HepG2 (cell line): ENCODE measurements around the gene MICB. TPM values are rescaled to one million over a fixed set of nuclear protein-coding genes. Genes with fewer than 3 reads are reported as not detected.

Experiments used
- AGO2 ChIP-seq: fragments of 200-400 bp; formaldehyde crosslinking; optimal IDR thresholded peaks from 2 replicates; pipeline ENCODE3; 2017; ENCODE audit warnings: mild to moderate bottlenecking, low read depth, low read length, moderate library complexity
- ATF2 ChIP-seq: sonication (generic); formaldehyde crosslinking; IDR thresholded peaks from 2 replicates; pipeline ENCODE4 v1.4.0; 2020; ENCODE audit warnings: missing genetic modification reagents
- CEBPG ChIP-seq: IDR thresholded peaks from 2 replicates; pipeline ENCODE4 v1.6.1; 2016
- CTCF ChIP-seq: sonication (generic); formaldehyde crosslinking; IDR thresholded peaks from 2 replicates; pipeline ENCODE4 v1.5.0; 2020; ENCODE audit warnings: mild to moderate bottlenecking, missing genetic modification reagents, moderate library complexity
- DRAP1 ChIP-seq: IDR thresholded peaks from 2 replicates; pipeline ENCODE4 v1.6.1; 2016; ENCODE audit warnings: missing genetic modification reagents, missing compliant biosample characterization
- FOSL2 ChIP-seq: sonication (generic); formaldehyde crosslinking; IDR thresholded peaks from 2 replicates; pipeline ENCODE4 v1.4.0; 2020; ENCODE audit warnings: missing genetic modification reagents
- FOXO1 ChIP-seq: sonication (generic); formaldehyde crosslinking; IDR thresholded peaks from 2 replicates; pipeline ENCODE4 v1.4.0; 2020; ENCODE audit warnings: missing genetic modification reagents
- KDM3A ChIP-seq: IDR thresholded peaks from 2 replicates; pipeline ENCODE4 v1.6.1; 2018; ENCODE audit warnings: low read depth, missing compliant biosample characterization
- NFE2L2 ChIP-seq: fragments of 150-350 bp; IDR thresholded peaks from 2 replicates; pipeline ENCODE4 v1.6.1; 2014; ENCODE audit warnings: low read length
- NKX3-1 ChIP-seq: sonication (generic); formaldehyde crosslinking; IDR thresholded peaks from 2 replicates; pipeline ENCODE4 v1.5.0; 2020; ENCODE audit warnings: missing genetic modification reagents
- REPIN1 ChIP-seq: sonication (generic); formaldehyde crosslinking; IDR thresholded peaks from 2 replicates; pipeline ENCODE4 v1.8.0; 2022; ENCODE audit warnings: missing genetic modification reagents, low read depth, mild to moderate bottlenecking, borderline replicate concordance
- XRCC5 ChIP-seq: fragments of 200-400 bp; formaldehyde crosslinking; optimal IDR thresholded peaks from 2 replicates; pipeline ENCODE3; 2017; ENCODE audit warnings: mild to moderate bottlenecking, low read length
- YEATS2 ChIP-seq: sonication (generic); formaldehyde crosslinking; IDR thresholded peaks from 2 replicates; pipeline ENCODE4 v1.4.0; 2020; ENCODE audit warnings: missing genetic modification reagents, borderline replicate concordance
- ZNF282 ChIP-seq: fragments of 450-650 bp; IDR thresholded peaks from 2 replicates; pipeline ENCODE4 v1.6.1; 2018; ENCODE audit not compliant: partially characterized antibody
- ZNF362 ChIP-seq: sonication (generic); formaldehyde crosslinking; IDR thresholded peaks from 2 replicates; pipeline ENCODE4 v1.4.0; 2020; ENCODE audit warnings: missing genetic modification reagents, mild to moderate bottlenecking, borderline replicate concordance
- ZNF619 ChIP-seq: sonication (generic); formaldehyde crosslinking; IDR thresholded peaks from 2 replicates; pipeline ENCODE4 v1.4.0; 2020; ENCODE audit warnings: mild to moderate bottlenecking, missing genetic modification reagents
- ZNF660 ChIP-seq: sonication (generic); formaldehyde crosslinking; IDR thresholded peaks from 2 replicates; pipeline ENCODE4 v1.5.1; 2020; ENCODE audit warnings: mild to moderate bottlenecking, low read depth, missing genetic modification reagents, borderline replicate concordance
- polyA plus RNA-seq, 8 experiments: library from polyadenylated mRNA; depleted of rRNA in 3 of 8; stranded (reverse) in 7 of 8; unstranded in 1 of 8; fragments of >200 nt; fragmentation: Illumina TruSeq in 4 of 8; extraction: Trizol in 4 of 8; gene quantifications; 2 replicates each; pipeline versions ENCODE4 v1.2.1 to v1.2.3, GENCODE V29; 2011 to 2016; ENCODE audit warnings: low read depth in 4 of 8, missing spikeins in 1 of 8, mixed read lengths in 1 of 8; ENCODE audit not compliant: insufficient read depth in 1 of 8
- total RNA-seq, 5 experiments: library from RNA; depleted of rRNA; stranded (reverse); fragments of >200 nt; fragmentation: Illumina TruSeq; extraction: Trizol; gene quantifications; 2 replicates each; pipeline ENCODE4 v1.2.3, GENCODE V29; 2016; ENCODE audit warnings: low read depth in 1 of 5
- TF ChIP-seq, protein P1 (sequence below): sonication (generic); formaldehyde crosslinking; IDR thresholded peaks from 2 replicates; pipeline ENCODE4 v1.4.0; 2020; ENCODE audit warnings: missing genetic modification reagents
- TF ChIP-seq, protein P2 (sequence below): sonication (generic); formaldehyde crosslinking; IDR thresholded peaks from 2 replicates; pipeline ENCODE4 v1.5.1; 2020; ENCODE audit warnings: missing genetic modification reagents, mild to moderate bottlenecking, borderline replicate concordance

The MICB gene
- total and polyA plus RNA-seq, 2 of the 13 experiments (the other 11 are each of a cell fraction or from before 2014, with no cell fraction given), result 12.5 to 12.8 TPM

DNA sequence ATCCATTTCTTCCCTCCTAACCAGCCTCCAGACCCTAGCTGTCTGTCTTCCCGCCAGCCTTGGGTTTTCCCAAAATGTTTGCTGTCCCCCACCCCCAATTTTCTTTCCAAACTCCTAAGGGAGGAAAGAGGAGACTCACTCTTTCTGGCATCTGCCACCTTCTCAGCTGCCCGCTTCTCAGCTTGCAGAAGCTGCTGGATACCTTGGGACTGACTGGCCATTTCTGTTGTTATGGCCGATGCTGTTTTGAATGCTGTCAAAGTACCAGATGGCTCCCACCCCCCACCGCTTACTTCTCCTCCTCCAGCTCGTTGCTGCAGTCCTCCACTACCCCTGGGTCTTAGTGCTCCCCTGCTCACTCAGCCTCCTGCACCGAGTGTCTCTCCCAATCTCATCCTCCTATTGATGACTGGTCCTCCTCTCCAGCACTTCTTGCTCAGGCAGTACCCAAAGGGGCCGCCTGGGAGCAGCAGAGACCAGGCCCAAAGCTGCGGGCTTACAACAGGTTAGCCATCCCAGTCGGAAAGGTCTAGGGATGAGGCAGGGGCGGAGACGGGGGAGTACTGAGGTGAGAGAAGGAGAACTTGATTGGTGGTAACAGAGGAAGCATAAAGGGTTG, 48.5 kb downstream of the MICB start, which contains the start of gene ATP6V1G2 (continued):
- TF ChIP-seq, protein P1, sequence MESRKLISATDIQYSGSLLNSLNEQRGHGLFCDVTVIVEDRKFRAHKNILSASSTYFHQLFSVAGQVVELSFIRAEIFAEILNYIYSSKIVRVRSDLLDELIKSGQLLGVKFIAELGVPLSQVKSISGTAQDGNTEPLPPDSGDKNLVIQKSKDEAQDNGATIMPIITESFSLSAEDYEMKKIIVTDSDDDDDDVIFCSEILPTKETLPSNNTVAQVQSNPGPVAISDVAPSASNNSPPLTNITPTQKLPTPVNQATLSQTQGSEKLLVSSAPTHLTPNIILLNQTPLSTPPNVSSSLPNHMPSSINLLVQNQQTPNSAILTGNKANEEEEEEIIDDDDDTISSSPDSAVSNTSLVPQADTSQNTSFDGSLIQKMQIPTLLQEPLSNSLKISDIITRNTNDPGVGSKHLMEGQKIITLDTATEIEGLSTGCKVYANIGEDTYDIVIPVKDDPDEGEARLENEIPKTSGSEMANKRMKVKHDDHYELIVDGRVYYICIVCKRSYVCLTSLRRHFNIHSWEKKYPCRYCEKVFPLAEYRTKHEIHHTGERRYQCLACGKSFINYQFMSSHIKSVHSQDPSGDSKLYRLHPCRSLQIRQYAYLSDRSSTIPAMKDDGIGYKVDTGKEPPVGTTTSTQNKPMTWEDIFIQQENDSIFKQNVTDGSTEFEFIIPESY (CRISPR knock-in tag), result peak; percentile 48; the same call in 1 of the 2 replicates
- TF ChIP-seq ZNF619 (CRISPR knock-in tag) (0 out of 2 replicates have a peak, but pooled peaks have one; percentile 18), ZNF660 (CRISPR knock-in tag) (no peak), ZNF362 (CRISPR knock-in tag) (peak; percentile 26; the same call in 1 of the 2 replicates), AGO2 (no peak), CTCF (CRISPR knock-in tag) (peak; percentile 99), KDM3A (CRISPR knock-in tag) (peak; percentile 84; the same call in 1 of the 2 replicates), FOXO1 (CRISPR knock-in tag) (peak; percentile 46), CEBPG (CRISPR knock-in tag) (peak; percentile 27; the same call in 1 of the 2 replicates), FOSL2 (CRISPR knock-in tag) (peak; percentile 63), ZNF282 (no peak), XRCC5 (peak; percentile 93), NFE2L2 (no peak), DRAP1 (CRISPR knock-in tag) (peak; percentile 49; the same call in 1 of the 2 replicates), YEATS2 (peak; percentile 38; the same call in 1 of the 2 replicates), REPIN1 (peak; percentile 76; the same call in 1 of the 2 replicates), NKX3-1 (CRISPR knock-in tag) (no peak), ATF2 (CRISPR knock-in tag) (peak; percentile 41; the same call in 1 of the 2 replicates)
- TF ChIP-seq, protein P2, sequence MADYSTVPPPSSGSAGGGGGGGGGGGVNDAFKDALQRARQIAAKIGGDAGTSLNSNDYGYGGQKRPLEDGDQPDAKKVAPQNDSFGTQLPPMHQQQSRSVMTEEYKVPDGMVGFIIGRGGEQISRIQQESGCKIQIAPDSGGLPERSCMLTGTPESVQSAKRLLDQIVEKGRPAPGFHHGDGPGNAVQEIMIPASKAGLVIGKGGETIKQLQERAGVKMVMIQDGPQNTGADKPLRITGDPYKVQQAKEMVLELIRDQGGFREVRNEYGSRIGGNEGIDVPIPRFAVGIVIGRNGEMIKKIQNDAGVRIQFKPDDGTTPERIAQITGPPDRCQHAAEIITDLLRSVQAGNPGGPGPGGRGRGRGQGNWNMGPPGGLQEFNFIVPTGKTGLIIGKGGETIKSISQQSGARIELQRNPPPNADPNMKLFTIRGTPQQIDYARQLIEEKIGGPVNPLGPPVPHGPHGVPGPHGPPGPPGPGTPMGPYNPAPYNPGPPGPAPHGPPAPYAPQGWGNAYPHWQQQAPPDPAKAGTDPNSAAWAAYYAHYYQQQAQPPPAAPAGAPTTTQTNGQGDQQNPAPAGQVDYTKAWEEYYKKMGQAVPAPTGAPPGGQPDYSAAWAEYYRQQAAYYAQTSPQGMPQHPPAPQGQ (CRISPR knock-in tag), result no peak
